Hematopoietic multipotent progenitor cell treated with erythropoietin and hydrocortisone succinate and interleukin-3 and kit ligand, for 17 days (in vitro differentiated cells): ENCODE data around the gene RCSD1.
"Not testable (repeated sequence)": the region's sequence is repeated elsewhere in the genome, so short reads cannot be mapped to it uniquely, and the experiment has no call there.

Experiments used
- DNase-seq: peaks from one replicate; pipeline ENCODE4 v3.0.0-alpha.2; 2015; ENCODE audit warnings: low spot score

The RCSD1 gene

GRCh38 chr1:167717351-167717750, 87.3 kb downstream of the RCSD1 start:
- DNase-seq: no peak

- no peak for DNase-seq
Observed at GRCh38 chr1:167718914-167719691, 89.1 kb downstream of the RCSD1 start.

- DNase-seq: not testable (repeated sequence)
Observed at GRCh38 chr1:167719715-167720421, 89.8 kb downstream of the RCSD1 start.

GRCh38 chr1:167720965-167721616, 91.1 kb downstream of the RCSD1 start:
- DNase-seq: peak; percentile 12

GRCh38 chr1:167721617-167722151, 91.7 kb downstream of the RCSD1 start, which contains the start of gene MPZL1:
MPZL1 (plus strand) TSS chr1:167721982; CDS start chr1:167722152, 170 bp downstream.
- DNase-seq: peak; percentile 95

- DNase-seq: peak; percentile 15
Observed at GRCh38 chr1:167722152-167722869, 92.3 kb downstream of the RCSD1 start.

- DNase-seq: no peak
Observed at GRCh38 chr1:167722870-167723251, 92.8 kb downstream of the RCSD1 start.

- no peak for DNase-seq
Observed at GRCh38 chr1:167723707-167724323, 93.8 kb downstream of the RCSD1 start.

GRCh38 chr1:167726008-167726407, 96.0 kb downstream of the RCSD1 start:
- no peak for DNase-seq

GRCh38 chr1:167728818-167729410, 98.9 kb downstream of the RCSD1 start:
- no peak for DNase-seq

- no peak for DNase-seq
Observed at GRCh38 chr1:167734227-167734626, 104.2 kb downstream of the RCSD1 start.

GRCh38 chr1:167734841-167735240, 104.8 kb downstream of the RCSD1 start:
- no peak for DNase-seq

- DNase-seq: no peak
Observed at GRCh38 chr1:167737169-167737568, 107.1 kb downstream of the RCSD1 start.

GRCh38 chr1:167738158-167738557, 108.1 kb downstream of the RCSD1 start:
- DNase-seq: no peak

- no peak for DNase-seq
Observed at GRCh38 chr1:167739752-167740151, 109.7 kb downstream of the RCSD1 start.

GRCh38 chr1:167741103-167741502, 111.1 kb downstream of the RCSD1 start:
- not testable (repeated sequence) for DNase-seq

GRCh38 chr1:167742392-167743057, 112.5 kb downstream of the RCSD1 start:
- DNase-seq: not testable (repeated sequence)

GRCh38 chr1:167744901-167745300, 114.9 kb downstream of the RCSD1 start:
- no peak for DNase-seq

- no peak for DNase-seq
Observed at GRCh38 chr1:167746013-167746672, 116.1 kb downstream of the RCSD1 start.
